ENCODE data around the gene LDLRAD4.

DNA sequence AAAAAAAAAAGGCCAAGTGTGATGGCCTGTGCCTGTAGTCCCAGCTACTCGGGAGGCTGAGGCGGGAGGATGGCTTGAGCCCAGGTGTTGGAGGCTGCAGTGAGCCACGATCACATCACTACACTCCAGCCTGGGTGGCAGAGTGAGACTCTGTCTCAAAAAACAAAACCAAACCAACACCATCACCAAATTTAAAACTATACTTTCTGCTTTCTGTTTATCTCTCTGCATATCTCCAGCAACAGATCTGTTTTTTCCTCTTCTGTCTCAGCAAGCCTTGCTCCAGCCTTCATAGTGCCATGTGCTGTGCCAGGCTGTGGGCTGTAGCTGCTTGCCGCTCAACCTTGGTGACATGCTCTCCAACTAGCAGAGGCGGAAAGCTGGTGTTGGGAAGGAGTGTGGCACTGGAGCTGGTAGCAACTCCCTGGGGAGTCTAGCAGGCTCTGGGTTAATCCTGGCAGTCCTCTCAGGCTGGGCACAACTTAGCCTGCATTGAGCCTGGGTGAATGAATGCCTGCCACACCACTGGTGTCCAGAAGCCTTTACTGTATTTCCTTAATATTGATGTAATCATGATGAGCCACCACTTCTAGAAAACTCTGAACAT, 204.1 kb downstream of the LDLRAD4 start:
- TF ChIP-seq, protein P1, sequence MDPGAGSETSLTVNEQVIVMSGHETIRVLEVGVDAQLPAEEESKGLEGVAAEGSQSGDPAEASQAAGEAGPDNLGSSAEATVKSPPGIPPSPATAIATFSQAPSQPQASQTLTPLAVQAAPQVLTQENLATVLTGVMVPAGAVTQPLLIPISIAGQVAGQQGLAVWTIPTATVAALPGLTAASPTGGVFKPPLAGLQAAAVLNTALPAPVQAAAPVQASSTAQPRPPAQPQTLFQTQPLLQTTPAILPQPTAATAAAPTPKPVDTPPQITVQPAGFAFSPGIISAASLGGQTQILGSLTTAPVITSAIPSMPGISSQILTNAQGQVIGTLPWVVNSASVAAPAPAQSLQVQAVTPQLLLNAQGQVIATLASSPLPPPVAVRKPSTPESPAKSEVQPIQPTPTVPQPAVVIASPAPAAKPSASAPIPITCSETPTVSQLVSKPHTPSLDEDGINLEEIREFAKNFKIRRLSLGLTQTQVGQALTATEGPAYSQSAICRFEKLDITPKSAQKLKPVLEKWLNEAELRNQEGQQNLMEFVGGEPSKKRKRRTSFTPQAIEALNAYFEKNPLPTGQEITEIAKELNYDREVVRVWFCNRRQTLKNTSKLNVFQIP (CRISPR knock-in tag; IDR thresholded peaks at IDR 0.05; ENCODE audit: borderline replicate concordance, low read depth), result no peak
- TF ChIP-seq ZFP30 (CRISPR knock-in tag; IDR thresholded peaks at IDR 0.05) (no peak), GLIS3 (CRISPR knock-in tag; IDR thresholded peaks at IDR 0.05) (no peak), RARB (CRISPR knock-in tag; IDR thresholded peaks at IDR 0.05) (no peak), CSDC2 (CRISPR knock-in tag; IDR thresholded peaks at IDR 0.05) (no peak)
- TF ChIP-seq, protein P2, sequence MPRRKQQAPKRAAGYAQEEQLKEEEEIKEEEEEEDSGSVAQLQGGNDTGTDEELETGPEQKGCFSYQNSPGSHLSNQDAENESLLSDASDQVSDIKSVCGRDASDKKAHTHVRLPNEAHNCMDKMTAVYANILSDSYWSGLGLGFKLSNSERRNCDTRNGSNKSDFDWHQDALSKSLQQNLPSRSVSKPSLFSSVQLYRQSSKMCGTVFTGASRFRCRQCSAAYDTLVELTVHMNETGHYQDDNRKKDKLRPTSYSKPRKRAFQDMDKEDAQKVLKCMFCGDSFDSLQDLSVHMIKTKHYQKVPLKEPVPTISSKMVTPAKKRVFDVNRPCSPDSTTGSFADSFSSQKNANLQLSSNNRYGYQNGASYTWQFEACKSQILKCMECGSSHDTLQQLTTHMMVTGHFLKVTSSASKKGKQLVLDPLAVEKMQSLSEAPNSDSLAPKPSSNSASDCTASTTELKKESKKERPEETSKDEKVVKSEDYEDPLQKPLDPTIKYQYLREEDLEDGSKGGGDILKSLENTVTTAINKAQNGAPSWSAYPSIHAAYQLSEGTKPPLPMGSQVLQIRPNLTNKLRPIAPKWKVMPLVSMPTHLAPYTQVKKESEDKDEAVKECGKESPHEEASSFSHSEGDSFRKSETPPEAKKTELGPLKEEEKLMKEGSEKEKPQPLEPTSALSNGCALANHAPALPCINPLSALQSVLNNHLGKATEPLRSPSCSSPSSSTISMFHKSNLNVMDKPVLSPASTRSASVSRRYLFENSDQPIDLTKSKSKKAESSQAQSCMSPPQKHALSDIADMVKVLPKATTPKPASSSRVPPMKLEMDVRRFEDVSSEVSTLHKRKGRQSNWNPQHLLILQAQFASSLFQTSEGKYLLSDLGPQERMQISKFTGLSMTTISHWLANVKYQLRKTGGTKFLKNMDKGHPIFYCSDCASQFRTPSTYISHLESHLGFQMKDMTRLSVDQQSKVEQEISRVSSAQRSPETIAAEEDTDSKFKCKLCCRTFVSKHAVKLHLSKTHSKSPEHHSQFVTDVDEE (CRISPR knock-in tag; IDR thresholded peaks at IDR 0.05), result no peak
- TF ChIP-seq, protein P3, sequence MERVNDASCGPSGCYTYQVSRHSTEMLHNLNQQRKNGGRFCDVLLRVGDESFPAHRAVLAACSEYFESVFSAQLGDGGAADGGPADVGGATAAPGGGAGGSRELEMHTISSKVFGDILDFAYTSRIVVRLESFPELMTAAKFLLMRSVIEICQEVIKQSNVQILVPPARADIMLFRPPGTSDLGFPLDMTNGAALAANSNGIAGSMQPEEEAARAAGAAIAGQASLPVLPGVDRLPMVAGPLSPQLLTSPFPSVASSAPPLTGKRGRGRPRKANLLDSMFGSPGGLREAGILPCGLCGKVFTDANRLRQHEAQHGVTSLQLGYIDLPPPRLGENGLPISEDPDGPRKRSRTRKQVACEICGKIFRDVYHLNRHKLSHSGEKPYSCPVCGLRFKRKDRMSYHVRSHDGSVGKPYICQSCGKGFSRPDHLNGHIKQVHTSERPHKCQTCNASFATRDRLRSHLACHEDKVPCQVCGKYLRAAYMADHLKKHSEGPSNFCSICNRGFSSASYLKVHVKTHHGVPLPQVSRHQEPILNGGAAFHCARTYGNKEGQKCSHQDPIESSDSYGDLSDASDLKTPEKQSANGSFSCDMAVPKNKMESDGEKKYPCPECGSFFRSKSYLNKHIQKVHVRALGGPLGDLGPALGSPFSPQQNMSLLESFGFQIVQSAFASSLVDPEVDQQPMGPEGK (CRISPR knock-in tag; IDR thresholded peaks at IDR 0.05; ENCODE audit: borderline replicate concordance), result no peak
- TF ChIP-seq, protein P4, sequence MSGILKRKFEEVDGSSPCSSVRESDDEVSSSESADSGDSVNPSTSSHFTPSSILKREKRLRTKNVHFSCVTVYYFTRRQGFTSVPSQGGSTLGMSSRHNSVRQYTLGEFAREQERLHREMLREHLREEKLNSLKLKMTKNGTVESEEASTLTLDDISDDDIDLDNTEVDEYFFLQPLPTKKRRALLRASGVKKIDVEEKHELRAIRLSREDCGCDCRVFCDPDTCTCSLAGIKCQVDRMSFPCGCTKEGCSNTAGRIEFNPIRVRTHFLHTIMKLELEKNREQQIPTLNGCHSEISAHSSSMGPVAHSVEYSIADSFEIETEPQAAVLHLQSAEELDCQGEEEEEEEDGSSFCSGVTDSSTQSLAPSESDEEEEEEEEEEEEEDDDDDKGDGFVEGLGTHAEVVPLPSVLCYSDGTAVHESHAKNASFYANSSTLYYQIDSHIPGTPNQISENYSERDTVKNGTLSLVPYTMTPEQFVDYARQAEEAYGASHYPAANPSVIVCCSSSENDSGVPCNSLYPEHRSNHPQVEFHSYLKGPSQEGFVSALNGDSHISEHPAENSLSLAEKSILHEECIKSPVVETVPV (CRISPR knock-in tag; IDR thresholded peaks at IDR 0.05), result no peak

Data from SK-N-SH treated with all-trans-retinoic acid at 6 μM for 48 hours (cell line).